Renal cortex interstitium (tissue), 11 donors: ENCODE measurements around the gene ALK. TPM values are rescaled to one million over a fixed set of nuclear protein-coding genes. Genes with fewer than 3 reads are reported as not detected.

ENCODE experiments used
- DNase-seq, 11 donors: peaks; one replicate each; pipeline ENCODE4 v3.0.0-alpha.2; 2013; ENCODE audit warnings: low read depth in 9 of 11, low spot score in 4 of 11; ENCODE audit errors: extremely low read depth in 1 of 11
- polyA plus RNA-seq, 3 donors: library from polyadenylated mRNA; unstranded; fragments of 120-200 nt; gene quantifications; one replicate each; pipeline ENCODE4 v1.2.1, GENCODE V29; 2013; ENCODE audit not compliant: insufficient read length in 3 of 3

Gene ALK
- polyA plus RNA-seq, 3 donors: 0.17 to 0.60 (median 0.35) TPM

DNA sequence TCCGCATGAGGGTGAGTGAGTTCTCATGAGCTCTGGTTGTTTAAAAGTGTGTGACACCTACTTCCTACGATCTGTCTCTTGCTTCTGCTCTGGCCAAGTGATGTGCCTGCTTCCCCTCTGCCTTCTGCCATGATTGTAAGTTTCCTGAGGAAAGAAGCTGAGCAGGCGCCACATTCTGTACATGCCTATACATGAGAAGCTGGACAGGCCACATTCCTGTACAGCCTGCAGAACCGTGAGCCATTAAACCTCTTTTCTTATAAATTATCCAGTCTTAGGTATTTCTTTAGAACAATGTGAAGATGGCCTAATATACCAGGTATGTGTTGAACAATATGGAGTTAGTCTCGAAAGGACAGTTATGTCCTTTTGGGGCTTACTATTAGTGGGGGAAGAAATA, 281.0 kb downstream of the ALK start:
- DNase-seq: no peak

DNA sequence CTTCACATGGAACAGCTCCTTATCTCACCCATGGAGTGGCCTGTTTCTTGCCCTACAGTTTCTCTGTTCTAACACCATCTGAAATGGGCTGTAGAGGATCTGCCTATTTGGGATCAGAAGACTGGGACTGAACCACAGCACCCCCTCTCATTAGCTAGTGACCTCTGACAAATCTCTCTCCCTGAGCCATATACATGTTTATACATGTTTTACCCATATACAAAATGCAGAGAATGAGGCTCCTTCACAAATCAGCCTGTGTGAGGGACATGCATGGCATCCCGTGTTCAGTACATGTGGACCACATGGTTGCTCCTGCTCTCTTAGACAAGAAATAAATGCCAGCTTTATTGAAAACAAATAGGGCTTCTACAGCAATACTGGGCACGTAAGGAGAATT, 282.7 kb downstream of the ALK start:
- DNase-seq: no peak

DNA sequence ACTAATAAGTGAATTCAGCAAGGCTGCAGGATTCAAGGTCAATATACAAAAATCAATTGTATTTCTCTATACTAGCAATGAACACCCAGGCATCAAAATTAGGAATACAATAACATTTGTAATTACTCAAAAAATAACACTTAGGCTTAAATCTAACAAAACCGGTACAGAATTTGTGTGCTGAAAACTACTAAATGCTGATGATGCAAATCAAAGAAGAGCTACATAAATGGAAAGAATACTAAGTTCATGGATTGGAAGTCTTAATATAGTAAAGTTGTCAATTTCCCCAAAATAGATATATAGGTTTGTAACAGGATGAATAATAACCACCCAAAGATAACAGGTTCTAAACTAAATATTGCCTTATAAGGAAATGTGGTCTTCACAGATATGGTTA, 286.5 kb downstream of the ALK start:
- DNase-seq: no peak

DNA sequence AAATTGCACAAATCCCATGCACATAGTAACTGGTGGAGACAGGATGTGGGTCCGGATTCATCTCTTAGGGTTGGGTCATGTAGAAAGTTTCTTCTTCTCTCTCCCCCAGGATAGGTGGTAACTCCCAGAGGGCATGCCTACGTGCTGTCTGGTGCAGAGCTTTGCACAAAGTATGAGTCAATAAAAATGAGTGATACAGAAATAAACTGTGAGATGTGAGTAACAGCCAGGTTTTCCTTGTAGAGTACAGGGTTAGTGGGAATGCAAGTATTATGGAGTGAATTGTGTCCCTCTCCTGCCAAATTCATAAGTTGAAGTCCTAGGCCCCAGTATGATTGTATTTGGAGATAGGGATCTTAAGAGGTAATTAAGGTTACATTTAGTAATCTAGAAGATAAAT, 289.4 kb downstream of the ALK start:
- no peak for DNase-seq

DNA sequence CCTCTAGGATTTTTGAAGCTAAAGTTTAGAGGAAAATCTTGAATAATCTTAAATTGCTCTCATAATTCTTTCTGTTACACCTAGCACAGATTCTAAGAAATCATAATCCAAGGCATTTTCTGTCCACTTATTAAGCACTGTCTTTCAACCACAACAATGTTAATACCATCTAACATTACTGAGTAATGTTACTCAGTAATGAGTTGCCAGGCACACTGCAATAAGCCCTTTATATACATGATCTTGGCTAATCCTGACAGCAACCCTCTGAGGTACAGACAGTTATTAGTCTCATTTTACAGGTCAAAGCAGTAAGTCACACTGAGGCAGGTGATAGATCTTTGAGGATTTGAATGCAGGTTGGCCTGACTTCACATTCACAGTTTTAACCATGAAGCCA, 291.9 kb downstream of the ALK start:
- no peak for DNase-seq

DNA sequence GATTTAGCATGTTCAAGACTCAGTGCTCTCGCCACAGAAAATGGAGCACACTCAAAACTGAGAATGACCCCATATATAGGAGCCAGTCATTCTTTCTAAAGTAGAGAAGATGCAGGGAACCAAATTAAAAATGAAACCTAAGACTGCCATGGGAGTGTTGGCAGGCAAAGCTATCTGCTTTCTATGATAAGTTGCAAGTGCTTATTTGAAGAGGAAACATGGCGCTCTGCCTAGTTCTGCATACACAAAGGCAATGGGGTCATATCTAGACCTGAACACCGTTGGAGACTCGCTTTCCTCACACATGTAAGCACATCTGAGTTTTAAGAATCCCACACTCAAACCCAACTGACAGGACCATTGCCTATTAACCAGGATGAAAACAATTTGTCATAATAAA, 292.5 kb downstream of the ALK start:
- DNase-seq: no peak

DNA sequence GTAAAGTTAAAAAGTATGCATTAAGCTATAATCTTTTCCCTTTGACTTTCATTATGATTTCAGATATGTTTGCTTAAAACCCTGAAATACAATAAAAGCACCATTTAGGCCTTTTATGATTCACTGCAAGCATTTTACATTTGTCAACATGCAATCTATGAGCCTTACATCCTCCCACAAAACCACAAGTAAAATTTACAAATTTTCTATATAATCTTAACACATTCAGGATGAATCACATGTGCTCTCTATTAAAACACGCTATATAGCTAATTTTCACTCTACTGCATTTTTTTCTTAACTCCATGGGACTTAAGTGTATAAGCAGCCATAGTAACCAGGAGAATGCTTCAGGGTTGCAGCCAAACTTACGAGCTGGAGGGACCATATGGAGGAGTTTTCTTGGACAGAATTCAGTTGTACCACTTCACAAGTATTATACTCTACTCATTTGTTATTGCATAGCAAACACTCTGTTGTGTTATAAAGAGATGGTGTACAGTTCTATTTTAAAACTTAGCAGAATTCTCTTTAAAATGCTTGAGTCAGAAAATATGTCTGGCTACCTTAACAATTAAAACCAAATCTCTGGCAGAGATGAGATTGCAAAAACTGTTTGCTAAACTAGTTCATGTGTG, 293.2 kb downstream of the ALK start:
- no peak for DNase-seq

DNA sequence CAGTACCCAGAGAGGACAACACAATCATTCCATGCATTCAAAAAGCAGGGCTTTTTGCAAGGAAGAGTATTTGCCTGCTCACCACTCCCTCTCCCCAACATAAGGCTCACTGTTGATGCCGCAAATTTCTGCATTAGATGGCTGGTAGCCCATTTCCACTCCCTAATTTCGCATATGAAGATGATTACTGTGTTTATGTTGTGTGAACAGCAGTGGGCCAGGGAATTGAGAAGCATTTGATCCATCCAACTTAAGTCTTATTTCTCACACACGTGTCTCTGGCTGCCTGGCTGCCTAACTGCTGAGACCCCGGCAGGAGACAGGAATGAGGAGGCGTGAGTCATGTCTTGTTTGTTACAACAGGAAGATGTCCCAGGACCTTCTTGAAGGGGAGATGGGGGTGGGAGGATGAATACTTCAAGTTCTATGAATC, 294.1 kb downstream of the ALK start:
- no peak for DNase-seq

DNA sequence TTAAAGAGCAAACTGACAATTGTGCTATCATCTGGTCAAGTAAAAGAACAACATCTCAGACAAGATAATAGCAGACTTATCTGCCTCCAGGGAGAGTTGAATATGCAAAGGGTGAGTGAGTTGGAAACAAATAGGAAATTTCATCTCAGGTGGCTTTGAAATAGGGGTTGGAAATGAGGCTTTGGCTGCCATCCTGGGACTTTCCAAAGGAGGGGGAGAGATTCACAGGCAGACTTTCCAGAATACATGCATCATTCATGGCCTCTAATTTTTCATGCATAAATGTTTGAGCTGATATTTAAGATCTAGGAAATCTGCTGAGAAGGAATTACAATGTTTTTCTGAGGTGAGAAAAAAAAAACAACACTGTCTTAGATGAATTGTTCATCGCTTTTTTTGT, 300.5 kb downstream of the ALK start:
- no peak for DNase-seq

DNA sequence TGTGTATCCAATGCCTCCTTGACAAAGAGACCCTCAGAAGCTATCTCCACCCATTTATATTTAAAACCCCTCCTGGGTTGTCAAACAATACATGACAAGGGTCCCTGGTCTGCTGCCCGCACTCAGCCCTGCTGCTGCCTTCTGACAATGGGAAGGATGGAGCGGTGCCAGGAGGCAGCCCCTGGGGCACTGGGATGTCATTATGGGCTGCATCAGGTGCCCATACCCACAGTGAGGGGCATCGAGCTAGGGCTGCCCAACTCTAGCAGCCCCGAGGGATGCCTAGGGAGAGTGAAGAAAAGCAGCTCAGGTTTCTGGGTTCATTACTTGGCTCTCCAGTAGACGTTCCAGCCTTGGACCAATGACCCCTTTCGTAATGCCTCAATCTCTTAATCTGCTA, 301.7 kb downstream of the ALK start:
- DNase-seq: no peak

DNA sequence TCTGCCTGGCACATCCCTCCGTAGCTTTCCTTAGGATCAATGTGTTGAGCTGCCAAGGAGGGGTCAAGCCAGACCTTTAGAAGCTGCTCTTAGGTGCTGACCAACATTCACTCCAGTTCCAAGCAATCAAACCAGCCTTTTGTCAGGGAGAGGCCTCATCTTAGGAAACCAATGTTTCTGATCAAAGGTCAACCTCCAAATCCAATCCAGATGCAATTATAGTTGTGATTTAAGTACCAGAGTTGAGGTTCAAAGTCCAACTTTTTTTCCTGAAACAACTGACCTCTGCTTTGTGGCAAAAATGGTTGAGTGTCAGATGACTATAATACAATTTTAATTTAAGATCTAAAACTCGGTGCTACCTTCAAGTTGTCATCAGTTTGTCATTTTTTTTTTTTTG, 303.4 kb downstream of the ALK start:
- DNase-seq: no peak

DNA sequence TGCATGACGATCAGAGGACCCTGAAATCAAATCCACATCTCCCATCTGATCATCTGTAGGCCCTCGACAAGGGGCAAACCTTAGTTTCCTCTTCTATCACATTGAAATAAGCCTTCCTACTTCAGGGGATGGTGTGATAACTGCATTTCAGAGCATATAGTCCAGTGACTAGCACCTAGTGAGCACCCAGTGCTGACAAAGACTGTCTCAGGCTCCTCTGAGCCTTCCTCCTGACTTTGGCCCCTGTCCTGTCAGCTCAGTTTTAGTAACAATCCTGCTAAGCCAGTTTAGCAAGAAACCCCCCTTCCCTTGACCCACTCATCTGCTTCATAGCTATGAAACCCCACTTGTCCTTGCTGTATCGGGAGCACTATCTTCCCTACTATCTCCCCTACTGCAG, 304.0 kb downstream of the ALK start:
- DNase-seq: no peak

DNA sequence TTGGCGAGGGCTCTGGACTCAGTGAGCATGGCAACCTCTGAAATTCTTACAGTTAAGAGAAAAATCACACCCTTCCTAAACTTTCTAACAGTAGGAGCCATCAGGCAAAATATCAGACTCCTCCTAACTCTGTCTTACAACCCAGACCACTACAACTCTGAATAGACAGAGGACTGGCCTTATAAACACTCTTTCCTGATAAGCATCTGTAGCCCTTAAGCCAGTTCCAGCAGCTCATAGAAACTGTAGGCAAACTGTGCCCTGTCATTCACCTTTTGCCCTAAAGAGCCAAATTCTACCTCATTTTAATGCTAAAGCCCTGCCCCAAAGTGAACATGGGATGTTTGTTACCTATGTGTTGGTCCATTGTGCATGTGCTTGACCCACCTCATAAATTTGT, 304.8 kb downstream of the ALK start:
- no peak for DNase-seq

DNA sequence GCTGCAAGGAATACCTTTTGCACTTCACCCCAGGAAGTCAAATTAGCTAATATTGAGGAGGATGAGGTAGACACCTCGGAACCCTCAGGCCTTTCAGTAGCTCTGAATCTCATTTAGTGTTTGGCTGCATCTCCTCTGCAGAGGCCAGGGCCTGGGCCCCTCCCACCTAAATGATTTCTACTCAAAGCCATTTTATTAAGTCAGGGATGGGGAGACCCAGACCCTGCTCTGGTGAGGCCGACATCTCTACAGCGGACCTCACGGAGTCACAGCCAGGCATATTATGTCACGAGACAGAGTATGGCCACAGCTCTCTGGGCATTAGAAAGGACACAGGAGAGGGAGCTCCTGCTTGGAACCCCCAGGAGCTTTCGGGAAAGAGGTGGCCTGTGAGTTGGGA, 305.5 kb downstream of the ALK start:
- no peak for DNase-seq

DNA sequence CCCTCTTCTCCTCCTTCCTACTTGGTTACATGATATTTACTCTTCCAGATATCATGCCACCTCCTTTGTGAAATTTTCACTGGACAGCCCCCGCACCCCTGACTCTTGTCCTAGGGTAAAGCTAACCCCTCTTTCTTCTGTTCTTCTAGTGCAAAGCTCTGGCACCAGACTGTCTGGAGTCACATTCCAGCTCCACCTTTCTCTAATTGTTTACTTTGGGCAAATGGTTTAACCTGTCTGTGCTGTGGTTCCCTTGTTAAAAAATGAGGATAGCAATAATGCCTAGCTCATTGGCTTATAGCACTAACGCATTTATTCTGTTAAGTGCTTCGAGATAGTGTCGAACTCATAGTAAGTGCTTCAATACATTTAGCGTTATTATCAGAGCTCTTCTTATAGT, 306.2 kb downstream of the ALK start:
- DNase-seq: no peak

DNA sequence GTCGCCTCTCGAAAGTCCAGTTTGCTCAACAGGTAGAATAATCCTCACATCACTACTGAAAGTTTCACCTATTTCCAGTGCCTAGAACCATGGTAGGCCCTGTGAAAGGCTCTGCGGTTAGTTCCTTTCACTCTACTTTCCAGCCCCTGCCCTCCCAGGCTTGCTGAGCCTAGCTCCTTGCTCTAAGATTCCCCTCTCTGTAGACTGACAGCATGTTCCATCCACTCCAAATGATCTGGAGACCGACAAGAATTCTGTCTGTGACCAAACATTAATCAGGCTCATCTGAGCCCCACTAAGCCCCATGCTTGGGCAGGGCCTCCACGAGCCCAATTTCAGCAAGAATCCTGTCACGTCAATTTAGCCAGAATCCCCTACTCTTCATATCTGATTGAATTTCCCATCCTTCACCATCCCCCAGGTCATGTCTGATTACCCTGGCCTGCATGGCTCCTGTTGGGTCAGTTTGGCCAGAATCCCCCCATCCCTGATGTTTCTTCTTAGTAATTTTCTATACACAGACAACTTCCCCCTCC, 307.0 kb downstream of the ALK start:
- no peak for DNase-seq

DNA sequence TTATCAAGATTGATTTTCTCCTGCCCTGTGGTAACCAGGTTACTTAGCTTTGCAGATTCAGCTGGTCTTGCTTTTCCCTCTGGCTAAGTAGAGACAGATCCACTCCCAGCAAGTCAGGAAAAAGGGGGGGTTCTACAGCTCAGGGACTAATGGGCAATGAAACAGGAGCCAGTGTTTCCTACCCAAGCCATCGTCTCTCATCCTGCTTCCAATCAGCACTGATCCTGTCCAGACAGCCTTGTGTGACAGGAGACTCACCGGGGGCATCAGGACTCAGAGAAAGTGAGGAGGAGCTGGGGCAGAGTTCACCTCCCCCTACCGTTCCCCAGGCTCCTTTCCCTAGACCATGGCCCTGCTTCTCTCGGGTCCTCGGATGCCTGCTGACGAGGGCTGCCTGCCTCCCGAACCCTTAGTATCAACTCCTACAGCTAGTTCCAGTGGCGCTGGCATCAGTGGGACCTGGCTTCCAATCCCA, 307.6 kb downstream of the ALK start:
- no peak for DNase-seq

DNA sequence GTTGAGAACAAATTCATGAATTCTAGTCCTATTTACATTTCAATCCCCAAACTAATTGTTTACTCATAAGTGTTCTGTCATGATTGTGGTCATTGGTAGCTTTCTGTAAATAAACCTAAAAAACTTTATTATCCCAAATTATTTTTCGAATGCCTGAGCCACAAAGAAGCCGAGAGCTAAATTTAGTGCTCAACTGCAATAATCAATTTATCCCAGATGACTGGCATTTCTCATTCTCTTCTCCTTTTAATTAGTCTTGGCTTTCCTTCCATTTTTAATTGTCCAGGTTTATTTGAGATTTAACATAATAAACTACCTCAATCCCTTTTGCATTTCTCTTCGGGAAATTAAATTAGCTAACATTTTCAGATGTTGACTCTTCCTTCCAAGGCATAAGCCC, 308.3 kb downstream of the ALK start:
- DNase-seq: no peak

DNA sequence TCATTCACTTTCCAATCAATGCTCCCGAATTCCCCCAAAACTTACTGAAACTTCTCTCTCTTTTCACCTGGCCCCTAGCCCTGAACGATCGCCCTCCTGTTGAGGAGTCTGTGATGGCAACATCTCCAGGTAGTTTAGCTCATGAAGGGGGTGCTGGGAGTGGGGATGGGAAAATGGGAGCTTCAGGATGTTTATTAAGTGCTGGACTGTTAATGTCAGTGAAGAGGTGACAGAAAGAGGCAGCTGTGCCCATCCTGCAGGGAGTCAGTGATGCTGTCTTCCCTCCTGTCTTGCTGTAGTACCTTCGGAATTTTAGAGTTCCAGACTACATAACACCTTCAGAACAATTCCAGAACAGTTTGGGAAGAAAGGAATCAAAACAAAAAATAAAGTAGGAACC, 308.8 kb downstream of the ALK start:
- DNase-seq: no peak

DNA sequence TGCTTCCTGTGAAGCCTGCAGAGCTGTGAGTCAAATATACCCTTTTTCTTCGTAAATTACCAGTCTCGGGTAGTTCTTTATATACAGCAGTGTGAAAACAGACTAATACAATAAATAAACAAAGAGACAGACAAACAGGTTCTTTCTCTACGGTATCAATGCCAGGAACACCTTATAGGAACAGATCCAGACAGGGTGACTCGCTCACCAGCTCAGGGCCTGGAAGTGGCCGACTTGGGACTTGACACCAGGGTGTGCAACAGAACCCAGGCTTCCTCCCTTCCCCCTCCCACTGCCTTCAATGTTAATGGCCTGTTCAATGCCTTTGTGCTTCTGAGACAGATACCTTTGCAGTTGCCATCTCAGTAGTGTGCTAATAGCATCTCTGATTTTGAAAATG, 309.5 kb downstream of the ALK start:
- no peak for DNase-seq

DNA sequence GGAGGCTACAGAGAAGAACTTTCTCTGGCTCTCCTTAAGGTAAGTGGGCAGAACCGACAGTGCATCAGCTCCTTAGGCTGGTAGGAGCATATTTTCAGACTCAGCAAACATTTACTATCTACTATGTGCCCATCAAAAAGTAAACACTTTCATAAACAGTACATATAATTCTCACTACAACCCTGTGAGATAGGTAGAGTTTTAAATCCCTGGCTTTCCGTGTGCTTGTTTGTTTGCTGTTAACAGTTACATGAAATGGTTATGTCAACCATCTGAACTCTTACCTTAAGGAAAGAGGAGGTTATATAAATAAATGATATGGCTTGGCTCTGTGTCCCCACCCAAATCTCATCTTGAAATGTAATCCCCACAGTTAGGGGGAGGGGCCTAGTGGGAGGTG, 310.1 kb downstream of the ALK start:
- no peak for DNase-seq
